ENCODE data around the gene COL4A3.

DNA sequence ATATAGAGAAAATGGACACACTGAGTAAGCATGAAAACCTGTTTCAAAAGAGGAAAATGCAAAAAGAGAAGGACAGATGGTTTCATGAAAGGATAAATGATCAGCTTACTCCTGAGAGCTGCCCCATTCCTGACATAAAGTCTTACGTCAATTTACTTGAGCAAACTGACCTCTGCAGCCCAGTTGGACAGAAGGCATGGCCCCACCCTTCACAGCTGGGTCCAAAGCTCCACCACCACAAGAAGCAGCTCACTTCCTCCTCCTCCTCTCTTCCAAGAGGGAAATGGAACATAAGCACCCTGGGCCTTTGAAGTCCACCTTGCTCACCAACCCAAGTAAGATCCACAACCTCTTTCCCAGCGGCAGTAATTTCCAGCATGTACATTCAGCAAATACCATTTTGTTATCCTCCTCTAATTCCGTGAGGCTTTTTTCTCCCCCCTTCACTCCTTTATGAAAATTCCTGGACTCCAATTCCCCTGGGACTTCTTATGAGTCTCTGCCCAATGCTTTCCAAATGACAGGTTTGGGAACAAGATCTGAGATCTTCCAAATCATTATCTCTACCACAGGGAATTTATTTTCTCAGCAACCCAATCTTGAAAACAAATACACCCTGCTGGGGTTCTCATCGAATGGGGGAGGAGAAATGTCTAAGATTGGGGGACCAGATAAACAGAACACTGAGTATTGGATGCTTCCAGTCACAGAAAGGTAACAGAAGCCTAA lies 10.5 kb upstream of the COL4A3 start:
- TF ChIP-seq, protein P1, sequence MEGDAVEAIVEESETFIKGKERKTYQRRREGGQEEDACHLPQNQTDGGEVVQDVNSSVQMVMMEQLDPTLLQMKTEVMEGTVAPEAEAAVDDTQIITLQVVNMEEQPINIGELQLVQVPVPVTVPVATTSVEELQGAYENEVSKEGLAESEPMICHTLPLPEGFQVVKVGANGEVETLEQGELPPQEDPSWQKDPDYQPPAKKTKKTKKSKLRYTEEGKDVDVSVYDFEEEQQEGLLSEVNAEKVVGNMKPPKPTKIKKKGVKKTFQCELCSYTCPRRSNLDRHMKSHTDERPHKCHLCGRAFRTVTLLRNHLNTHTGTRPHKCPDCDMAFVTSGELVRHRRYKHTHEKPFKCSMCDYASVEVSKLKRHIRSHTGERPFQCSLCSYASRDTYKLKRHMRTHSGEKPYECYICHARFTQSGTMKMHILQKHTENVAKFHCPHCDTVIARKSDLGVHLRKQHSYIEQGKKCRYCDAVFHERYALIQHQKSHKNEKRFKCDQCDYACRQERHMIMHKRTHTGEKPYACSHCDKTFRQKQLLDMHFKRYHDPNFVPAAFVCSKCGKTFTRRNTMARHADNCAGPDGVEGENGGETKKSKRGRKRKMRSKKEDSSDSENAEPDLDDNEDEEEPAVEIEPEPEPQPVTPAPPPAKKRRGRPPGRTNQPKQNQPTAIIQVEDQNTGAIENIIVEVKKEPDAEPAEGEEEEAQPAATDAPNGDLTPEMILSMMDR (IDR thresholded peaks at IDR 0.05; ENCODE audit: poor library complexity, severe bottlenecking): no peak
- no peak for TF ChIP-seq TAF1 (IDR thresholded peaks at IDR 0.05; ENCODE audit: low read depth)

Measured in neural cell (in vitro differentiated cells).